HG03135 (cell line): ENCODE measurements around the gene FAM83E.
"Not testable (repeated sequence)": the region's sequence is repeated elsewhere in the genome, so short reads cannot be mapped to it uniquely, and the experiment has no call there.

Source experiments
- ATAC-seq: cut with Tn5 transposase; IDR thresholded peaks from one replicate; pipeline ENCODE4 v1.9.1; 2021; ENCODE audit warnings: mild to moderate bottlenecking, moderate library complexity; ENCODE audit not compliant: unreplicated experiment

Gene FAM83E

GRCh38 chr19:48641850-48642249 is 27.0 kb upstream of the FAM83E start:
- ATAC-seq = no peak

- no peak for ATAC-seq
Measured at GRCh38 chr19:48639483-48640375, 24.9 kb upstream of the FAM83E start.

GRCh38 chr19:48638831-48639381 is 24.0 kb upstream of the FAM83E start:
- ATAC-seq = no peak

GRCh38 chr19:48637948-48638830 is 23.3 kb upstream of the FAM83E start:
- ATAC-seq = peak; percentile 14

- ATAC-seq = peak; percentile 60
Measured at GRCh38 chr19:48637449-48637947, 22.6 kb upstream of the FAM83E start.

- no peak for ATAC-seq
Measured at GRCh38 chr19:48636859-48637448, 22.1 kb upstream of the FAM83E start, which contains the start of gene DBP. Gene DBP, minus strand, starts transcription at chr19:48637379. Its CDS starts 385 bp downstream, at chr19:48636994.

GRCh38 chr19:48635966-48636858 is 21.3 kb upstream of the FAM83E start:
- no peak for ATAC-seq

- ATAC-seq = no peak
Measured at GRCh38 chr19:48635263-48635965, 20.5 kb upstream of the FAM83E start.

GRCh38 chr19:48634424-48635262 is 19.8 kb upstream of the FAM83E start:
- no peak for ATAC-seq

GRCh38 chr19:48634036-48634342 is 19.1 kb upstream of the FAM83E start:
- ATAC-seq = no peak

- no peak for ATAC-seq
Measured at GRCh38 chr19:48633148-48634035, 18.5 kb upstream of the FAM83E start.

GRCh38 chr19:48632692-48633147 is 17.8 kb upstream of the FAM83E start:
- ATAC-seq = no peak

- ATAC-seq = not testable (repeated sequence)
Measured at GRCh38 chr19:48632286-48632685, 17.4 kb upstream of the FAM83E start.

- no peak for ATAC-seq
Measured at GRCh38 chr19:48631225-48631624, 16.3 kb upstream of the FAM83E start.

- no peak for ATAC-seq
Measured at GRCh38 chr19:48630296-48631063, 15.6 kb upstream of the FAM83E start.

- ATAC-seq = no peak
Measured at GRCh38 chr19:48629599-48630295, 14.9 kb upstream of the FAM83E start.
